Caco-2 (cell line): ENCODE measurements around the gene NDRG4. TPM values are rescaled to one million over a fixed set of nuclear protein-coding genes. Genes with fewer than 3 reads are reported as not detected.

Source experiments
- BruUV-seq: library from RNA; stranded (reverse); fragments of 400-500 nt; replicated peaks from 2 replicates; lab custom pipeline; 2021; lab: Mats Ljungman, UMichigan
- CTCF ChIA-PET: fragments of 300-600 bp; sonication (Branson Sonifier 250); formaldehyde crosslinking; loops from one replicate; lab custom pipeline; 2022; ENCODE audit warnings: antibody characterized with exemption; lab: Charles Lee
- POLR2A ChIA-PET: fragments of 300-600 bp; sonication (Branson Sonifier 250); formaldehyde crosslinking; loops from one replicate; lab custom pipeline; 2022; ENCODE audit warnings: antibody characterized with exemption; lab: Charles Lee
- DNase-seq, 2 experiments: peaks; one replicate each; pipeline versions ENCODE4 v3.0.0 to v3.0.0-alpha.2; 2020 to 2022
- H3K27me3 ChIP-seq: replicated peaks from 2 replicates; pipeline ENCODE4 v1.6.0; 2011; ENCODE audit warnings: low read length; ENCODE audit not compliant: control insufficient read depth, insufficient read depth
- H3K36me3 ChIP-seq: 2 replicates; pipeline ENCODE4 v1.5.1; 2011; ENCODE audit warnings: low read length; ENCODE audit not compliant: control insufficient read depth, insufficient read depth
- H3K4me1 ChIP-seq: fragments of 250-450 bp; sonication (Bioruptor Pico); 2 replicates; pipeline ENCODE4 v1.5.1; 2020; ENCODE audit warnings: mild to moderate bottlenecking
- H3K4me3 ChIP-seq: 2 replicates; pipeline ENCODE4 v1.5.1; 2011; ENCODE audit warnings: low read depth, mild to moderate bottlenecking, control low read depth, low read length
- H3K9me3 ChIP-seq: fragments of 250-450 bp; sonication (Bioruptor Pico); 2 replicates; pipeline ENCODE4 v1.5.1; 2020; ENCODE audit warnings: mild to moderate bottlenecking, moderate library complexity
- H3K27ac Mint-ChIP-seq: one replicate; pipeline ENCODE4 v1.8.0; 2022; ENCODE audit warnings: mixed read lengths; ENCODE audit not compliant: unreplicated experiment
- H3K27me3 Mint-ChIP-seq: one replicate; pipeline ENCODE4 v1.8.0; 2022; ENCODE audit warnings: mixed read lengths; ENCODE audit not compliant: insufficient read depth, unreplicated experiment
- H3K36me3 Mint-ChIP-seq: one replicate; pipeline ENCODE4 v1.8.0; 2022; ENCODE audit warnings: mild to moderate bottlenecking, mixed read lengths; ENCODE audit not compliant: insufficient read depth, unreplicated experiment
- H3K4me1 Mint-ChIP-seq: one replicate; pipeline ENCODE4 v1.8.0; 2022; ENCODE audit warnings: low read depth, mixed read lengths; ENCODE audit not compliant: unreplicated experiment
- H3K4me3 Mint-ChIP-seq: one replicate; pipeline ENCODE4 v1.8.0; 2022; ENCODE audit warnings: mild to moderate bottlenecking, moderate library complexity, mixed read lengths; ENCODE audit not compliant: unreplicated experiment
- H3K9me3 Mint-ChIP-seq: one replicate; pipeline ENCODE4 v1.8.0; 2022; ENCODE audit warnings: mixed read lengths; ENCODE audit not compliant: unreplicated experiment
- CTCF ChIP-seq, 2 experiments: fragments of 200-600 bp in 1 of 2; IDR thresholded peaks; 1 replicate in 1 of 2; 2 replicates in 1 of 2; pipeline versions ENCODE4 v1.5.1 to v1.8.0; 2011 to 2022; ENCODE audit warnings: antibody characterized with exemption in 1 of 2, control low read depth in 1 of 2, inconsistent platforms in 1 of 2, low read depth in 1 of 2, low read length in 1 of 2, mild to moderate bottlenecking in 1 of 2, moderate library complexity in 1 of 2; ENCODE audit not compliant: insufficient read depth in 1 of 2, severe bottlenecking in 1 of 2, unreplicated experiment in 1 of 2
- intact Hi-C: fragments of 100-400 bp; cut with micrococcal nuclease; formaldehyde crosslinking; loops from one replicate; pipeline ENCODE4 v1.10.0; 2022; ENCODE audit not compliant: unreplicated experiment
- total RNA-seq: library from RNA; stranded (reverse); gene quantifications from 2 replicates; pipeline ENCODE4 v1.2.3, GENCODE V29; 2022

The NDRG4 gene
- total RNA-seq, 1 experiment from 2014 or later: 10.7 TPM

GRCh38 chr16:58454178-58454577 is 45.8 kb upstream of the NDRG4 start:
- CTCF ChIA-PET: interaction anchor here (1.0 kb wide), 1 partner anchor 33 kb away, joined by 3 read pairs; no protein-coding TSS in a partner anchor
- no peaks in the 10 kb centered on the region for H3K36me3 Mint-ChIP-seq

GRCh38 chr16:58454856-58455255 is 45.1 kb upstream of the NDRG4 start:
- H3K27me3 Mint-ChIP-seq: no peaks in the 10 kb centered on the region
- peaks cover 41% of the 10 kb centered on the region for H3K4me1 ChIP-seq

More at GRCh38 chr16:58454178-58454577, 45.8 kb upstream of the NDRG4 start:
- H3K9me3 ChIP-seq: no peaks in the 10 kb centered on the region
- intact Hi-C loops: no loop called here
- H3K36me3 ChIP-seq: no peaks in the 10 kb centered on the region
- H3K4me1 Mint-ChIP-seq: peaks cover 25% of the 10 kb centered on the region
- H3K4me3 Mint-ChIP-seq: no peak overlapping the region
- H3K27me3 Mint-ChIP-seq: no peaks in the 10 kb centered on the region
- no peak overlapping the region for H3K27ac Mint-ChIP-seq
- no peak for DNase-seq
- no peak overlapping the region for H3K4me3 ChIP-seq
- no TSS peak for BruUV-seq
- peaks cover 41% of the 10 kb centered on the region for H3K4me1 ChIP-seq
- no peaks in the 10 kb centered on the region for H3K27me3 ChIP-seq
- no peak for TF ChIP-seq CTCF (IDR thresholded peaks at IDR 0.05; ENCODE audit: insufficient read depth in 1 of 2, low read depth in 1 of 2, low read length in 1 of 2, severe bottlenecking in 1 of 2, unreplicated experiment in 1 of 2)
- POLR2A ChIA-PET: no interaction called here
- H3K9me3 Mint-ChIP-seq: no peaks in the 10 kb centered on the region

GRCh38 chr16:58455750-58456149 is 44.2 kb upstream of the NDRG4 start:
- H3K4me3 ChIP-seq: no peak overlapping the region
- H3K36me3 ChIP-seq: no peaks in the 10 kb centered on the region
- no peak for DNase-seq
- Mint-ChIP-seq H3K4me3 (no peak overlapping the region), H3K27me3 (no peaks in the 10 kb centered on the region), H3K36me3 (no peaks in the 10 kb centered on the region), H3K27ac (no peak overlapping the region), H3K4me1 (peaks cover 25% of the 10 kb centered on the region), H3K9me3 (no peaks in the 10 kb centered on the region)
- H3K27me3 ChIP-seq: no peaks in the 10 kb centered on the region
- no peak for TF ChIP-seq CTCF (IDR thresholded peaks at IDR 0.05; ENCODE audit: insufficient read depth in 1 of 2, low read depth in 1 of 2, low read length in 1 of 2, severe bottlenecking in 1 of 2, unreplicated experiment in 1 of 2)
- no peaks in the 10 kb centered on the region for H3K9me3 ChIP-seq
- ChIA-PET CTCF (interaction anchor here (0.8 to 1.7 kb wide), 3 partner anchors 32 to 300 kb away, joined by 3 to 11 read pairs (median 4); no protein-coding TSS in a partner anchor), POLR2A (no interaction called here)
- H3K4me1 ChIP-seq: peaks cover 41% of the 10 kb centered on the region
- intact Hi-C loops: loop anchor here (5.0 kb wide), 1 partner anchor 63 kb away; the partner anchor contains the start of gene GINS3
- no TSS peak for BruUV-seq

More at GRCh38 chr16:58454856-58455255, 45.1 kb upstream of the NDRG4 start:
- DNase-seq: no peak
- no peaks in the 10 kb centered on the region for H3K36me3 ChIP-seq
- no peak overlapping the region for H3K27ac Mint-ChIP-seq
- H3K4me1 Mint-ChIP-seq: peaks cover 25% of the 10 kb centered on the region
- no peaks in the 10 kb centered on the region for H3K27me3 ChIP-seq
- ChIA-PET CTCF (interaction anchor here (1.0 to 1.7 kb wide), 2 partner anchors 33 kb away, joined by 3 to 11 read pairs; no protein-coding TSS in a partner anchor), POLR2A (no interaction called here)
- intact Hi-C loops: loop anchor here (5.0 kb wide), 1 partner anchor 63 kb away; the partner anchor contains the start of gene GINS3
- no peaks in the 10 kb centered on the region for H3K9me3 Mint-ChIP-seq
- H3K4me3 Mint-ChIP-seq: no peak overlapping the region
- H3K9me3 ChIP-seq: no peaks in the 10 kb centered on the region
- H3K36me3 Mint-ChIP-seq: no peaks in the 10 kb centered on the region
- no peak overlapping the region for H3K4me3 ChIP-seq
- no TSS peak for BruUV-seq
- TF ChIP-seq CTCF (IDR thresholded peaks at IDR 0.05; ENCODE audit: insufficient read depth in 1 of 2, low read depth in 1 of 2, low read length in 1 of 2, severe bottlenecking in 1 of 2, unreplicated experiment in 1 of 2): no peak
